Fibroblast of the conjunctiva (primary cell): ENCODE results near the gene SPRY4.
"Not testable (repeated sequence)": the region's sequence is repeated elsewhere in the genome, so short reads cannot be mapped to it uniquely, and the experiment has no call there.

Experiments used
- DNase-seq: peaks from one replicate; pipeline ENCODE4 v3.0.0-alpha.2; 2010; ENCODE audit warnings: low read depth

Gene SPRY4

GRCh38 chr5:142324871-142325724 is at the start of gene SPRY4:
Gene SPRY4 (minus strand): TSS chr5:142325021. CDS start chr5:142315108, 9,913 bp downstream.
- peak; percentile 97 for DNase-seq

DNA sequence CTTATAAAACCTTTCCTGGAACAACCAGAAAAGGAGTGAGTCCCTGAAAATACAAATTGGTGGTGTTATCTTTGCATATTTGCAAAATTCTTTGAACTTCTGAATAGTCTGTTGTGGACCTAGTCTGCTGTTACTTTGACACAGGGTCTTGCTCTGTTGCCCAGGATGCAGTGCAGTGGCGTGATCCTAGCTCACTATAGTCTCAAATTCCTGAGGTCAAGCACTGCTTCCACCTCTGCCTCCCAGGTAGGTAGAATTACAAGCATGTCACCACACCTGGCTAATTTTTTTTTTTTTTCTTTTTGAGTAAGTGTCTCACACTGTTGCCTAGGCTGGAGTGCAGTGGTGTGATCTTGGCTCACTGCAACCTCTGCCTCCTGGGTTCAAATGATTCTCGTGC is 43.7 kb upstream of the SPRY4 start:
- DNase-seq = no peak

- DNase-seq = no peak
Measured at GRCh38 chr5:142366007-142366406, 41.2 kb upstream of the SPRY4 start.

DNA sequence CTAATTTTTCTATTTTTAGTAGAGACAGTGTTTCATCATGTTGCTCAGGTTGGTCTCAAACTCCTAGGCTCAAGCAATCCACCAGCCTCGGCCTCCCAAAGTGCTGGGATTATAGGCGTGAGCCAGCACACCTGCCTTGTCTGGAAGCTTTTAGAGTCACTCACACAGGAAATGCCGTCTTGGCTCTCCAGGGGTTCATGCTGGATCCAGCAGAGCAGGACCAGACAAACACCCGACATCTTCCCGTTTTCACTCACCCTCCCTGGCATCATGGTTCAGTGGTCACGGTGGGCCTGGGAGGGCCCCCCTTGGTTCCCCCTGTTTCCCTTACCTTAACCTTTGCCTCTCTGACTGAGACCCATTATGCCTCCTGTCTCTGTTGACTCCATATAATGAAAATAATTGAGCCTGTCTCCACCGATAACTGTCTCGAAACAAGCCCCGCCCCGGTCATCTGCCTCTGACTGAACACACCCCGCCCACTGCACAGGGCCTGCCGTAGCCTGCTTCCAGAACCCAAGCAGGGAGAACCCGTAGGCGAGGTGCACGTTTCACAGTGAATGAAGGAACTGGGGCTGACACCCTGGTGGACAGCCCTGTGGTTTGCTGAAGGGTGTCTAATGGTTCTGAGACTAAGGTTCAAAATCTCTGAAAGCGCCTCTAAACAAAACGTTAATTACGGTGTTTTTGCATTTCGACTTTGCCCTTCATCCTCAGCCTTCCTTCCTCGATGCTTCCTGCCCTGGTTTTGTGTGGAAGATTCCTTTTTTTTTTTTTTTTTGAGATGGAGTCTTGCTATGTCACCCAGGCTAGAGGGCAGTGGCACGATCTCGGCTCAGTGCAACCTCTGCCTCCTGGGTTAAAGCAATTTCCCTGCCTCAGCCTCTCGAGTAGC is 39.7 kb upstream of the SPRY4 start:
- DNase-seq = no peak

DNA sequence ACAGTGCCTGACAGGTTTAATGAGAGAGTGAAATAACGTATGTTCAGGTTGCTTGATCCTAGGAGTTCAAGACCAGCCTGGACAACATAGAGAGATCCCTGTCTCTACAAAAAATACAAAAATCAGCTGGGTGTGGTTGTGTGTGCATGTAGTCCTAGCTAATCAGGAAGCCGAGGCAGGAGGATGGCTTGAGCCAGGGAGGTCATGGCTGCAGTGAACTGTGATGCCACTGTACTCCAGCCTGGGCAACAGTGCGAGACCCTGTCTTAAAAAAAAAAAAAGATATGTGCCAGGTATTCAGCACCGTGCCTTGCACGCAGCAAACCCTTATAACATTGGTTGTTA is 38.8 kb upstream of the SPRY4 start:
- no peak for DNase-seq

- DNase-seq = not testable (repeated sequence)
Measured at GRCh38 chr5:142362193-142362592, 37.4 kb upstream of the SPRY4 start.

DNA sequence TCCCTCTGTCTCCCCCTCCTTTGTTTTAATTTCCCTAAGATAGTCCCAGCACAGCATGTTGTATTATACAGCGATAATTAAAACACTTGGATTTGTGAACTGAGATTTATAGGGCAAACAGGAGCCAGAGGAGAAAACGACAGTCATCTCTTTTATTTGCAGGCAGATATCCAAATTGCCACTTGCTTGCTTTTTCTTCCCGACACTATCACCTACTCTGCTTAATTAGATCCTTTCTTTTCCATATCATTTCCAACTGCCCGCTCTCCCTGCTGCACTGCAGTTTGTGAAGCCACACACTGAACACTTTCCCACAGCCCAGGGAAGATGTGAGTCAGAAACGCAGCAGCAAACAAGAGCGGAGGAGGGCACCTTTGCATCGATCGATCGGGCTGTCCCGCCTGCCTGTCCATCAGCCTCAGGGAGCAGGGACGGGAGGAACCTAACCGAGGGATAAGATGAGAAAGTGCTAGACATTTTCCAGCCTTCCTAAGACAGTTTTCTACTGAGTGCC is 35.8 kb upstream of the SPRY4 start:
- peak; percentile 27 for DNase-seq

DNA sequence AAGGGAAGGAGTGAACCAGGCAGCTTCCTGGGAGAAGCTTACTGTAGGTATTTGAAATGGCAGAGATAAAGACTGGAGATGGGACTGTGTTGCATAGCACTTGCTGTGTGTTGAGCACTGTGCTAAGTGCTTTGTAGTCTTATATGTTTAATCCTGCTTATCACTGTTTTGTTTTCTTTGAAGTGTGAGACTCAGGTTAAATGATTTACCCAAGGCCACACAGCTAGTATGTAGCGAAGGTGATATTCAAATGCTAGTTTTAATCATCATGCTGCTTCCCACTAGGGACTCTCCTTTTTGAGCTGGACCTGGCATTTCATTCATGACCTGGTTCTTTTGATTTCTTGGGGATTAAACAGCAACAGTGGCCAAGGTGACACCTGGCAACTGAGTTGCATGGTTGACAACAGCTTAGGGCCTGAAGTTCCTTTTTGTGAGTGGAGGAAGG is 35.3 kb upstream of the SPRY4 start:
- DNase-seq = no peak

- no peak for DNase-seq
Measured at GRCh38 chr5:142358648-142359047, 33.8 kb upstream of the SPRY4 start.

- DNase-seq = no peak
Measured at GRCh38 chr5:142358121-142358520, 33.3 kb upstream of the SPRY4 start.

DNA sequence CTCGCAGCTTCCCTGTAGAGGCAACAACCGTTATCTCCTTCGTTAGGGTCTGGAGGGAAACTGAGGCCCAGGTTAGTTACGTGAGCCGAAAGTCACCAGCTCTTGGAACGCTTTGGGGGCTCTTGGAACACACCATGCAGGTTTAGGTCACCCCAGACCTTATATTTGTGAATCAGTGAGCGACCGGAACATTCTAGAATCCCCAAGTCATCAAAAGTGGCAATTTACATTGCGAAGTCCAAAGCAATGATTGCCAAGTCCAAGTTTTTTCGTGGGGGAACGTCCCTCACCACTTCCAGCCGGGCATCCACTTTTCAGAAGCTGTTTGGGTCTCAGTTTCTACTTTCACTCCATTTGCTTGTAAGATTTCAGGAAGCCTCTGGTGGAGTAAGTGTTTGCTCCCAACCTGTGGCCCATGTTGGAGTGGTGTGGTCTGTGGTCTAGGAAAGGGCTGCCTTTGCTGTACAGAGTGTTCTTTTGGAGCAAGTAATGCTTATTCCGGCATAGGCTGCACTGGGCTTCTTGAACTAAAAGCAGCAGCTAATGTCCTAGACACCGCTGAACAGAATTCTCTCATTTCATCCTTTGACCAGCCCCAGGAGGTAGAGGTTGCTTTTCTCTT is 32.8 kb upstream of the SPRY4 start:
- DNase-seq = no peak

DNA sequence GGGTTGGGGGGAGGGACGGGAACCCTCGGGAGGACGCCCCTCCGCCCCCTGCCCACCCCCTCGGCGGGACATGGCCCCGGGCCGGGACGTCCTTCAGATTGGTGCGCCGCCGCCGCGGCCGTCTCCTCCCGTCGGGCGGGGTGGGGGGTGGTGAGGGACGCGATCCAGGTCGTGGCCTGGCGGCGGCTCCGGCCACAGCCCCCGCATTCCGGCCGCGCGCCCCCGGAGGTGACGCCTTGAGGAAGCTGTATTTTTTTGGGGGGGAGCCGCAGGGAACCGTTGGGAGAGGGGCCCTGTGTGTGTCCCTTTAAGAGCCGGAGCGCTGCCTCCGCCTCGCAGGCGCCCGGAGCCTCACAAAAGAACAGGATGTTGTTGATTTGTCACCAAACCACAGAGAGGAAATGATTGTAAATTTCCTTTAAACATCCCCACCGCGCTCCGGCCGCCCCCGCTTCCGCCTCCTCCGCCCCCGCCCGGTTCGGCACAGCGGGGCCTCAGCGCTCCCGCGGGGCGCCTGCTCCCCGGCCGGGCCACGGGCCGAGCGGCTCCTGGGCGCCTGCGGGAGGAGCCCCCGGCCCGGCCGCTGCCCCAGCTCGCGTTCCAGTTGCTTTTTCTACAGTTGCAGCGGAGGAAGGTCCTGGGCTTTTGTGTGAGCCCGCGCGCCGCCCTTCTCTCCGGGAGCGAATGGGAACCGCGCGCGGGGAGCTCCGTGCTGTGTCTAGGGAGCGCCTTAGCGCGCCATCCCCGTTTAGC is 32.1 kb upstream of the SPRY4 start:
- DNase-seq = peak; percentile 85

GRCh38 chr5:142356349-142356715 is 31.5 kb upstream of the SPRY4 start:
- peak; percentile 63 for DNase-seq

GRCh38 chr5:142353071-142353472 is 28.3 kb upstream of the SPRY4 start:
- DNase-seq = no peak

DNA sequence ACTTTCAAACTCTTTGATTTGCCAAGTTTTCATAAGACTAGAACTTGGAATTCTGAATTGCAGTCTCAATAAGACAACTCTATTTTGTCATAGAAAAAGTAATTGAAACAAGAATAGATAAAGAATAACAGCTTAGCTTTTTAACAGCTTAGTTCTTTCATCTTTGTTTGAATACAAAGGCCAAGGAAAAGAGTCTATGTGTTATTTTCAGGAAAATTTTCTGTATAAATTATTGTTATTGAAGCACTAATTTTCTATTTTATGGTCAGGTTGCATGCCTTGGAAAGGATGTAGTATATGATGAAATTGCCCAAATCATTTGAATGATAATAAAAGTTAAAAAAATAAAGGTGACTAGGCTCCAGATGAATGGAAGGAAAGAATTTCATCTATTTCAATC is 25.2 kb upstream of the SPRY4 start:
- DNase-seq = no peak

GRCh38 chr5:142346706-142347105 is 21.9 kb upstream of the SPRY4 start:
- DNase-seq = no peak

GRCh38 chr5:142344915-142345314 is 20.1 kb upstream of the SPRY4 start:
- not testable (repeated sequence) for DNase-seq

- no peak for DNase-seq
Measured at GRCh38 chr5:142343531-142343930, 18.7 kb upstream of the SPRY4 start.

GRCh38 chr5:142342128-142342981 is 17.5 kb upstream of the SPRY4 start:
- no peak for DNase-seq

- no peak for DNase-seq
Measured at GRCh38 chr5:142339781-142340180, 15.0 kb upstream of the SPRY4 start.

DNA sequence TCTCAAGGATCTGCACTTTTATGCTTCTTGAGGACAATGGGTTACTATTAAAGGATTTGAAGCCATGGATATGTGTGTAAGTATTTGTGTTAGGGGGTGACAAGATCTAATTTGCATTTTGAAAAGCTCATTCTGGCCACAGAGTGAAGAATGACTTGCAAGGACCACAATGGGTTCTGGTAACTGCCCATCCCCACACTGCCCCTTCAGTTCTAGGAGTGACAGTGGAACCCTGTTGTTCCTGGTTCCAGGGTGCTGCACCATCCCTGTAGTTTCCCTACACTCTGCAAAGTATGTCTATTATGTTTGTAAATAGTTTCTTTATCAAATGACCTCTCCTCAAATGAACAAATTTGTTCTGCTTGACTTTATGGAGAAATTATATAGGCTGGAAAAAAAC is 9.7 kb upstream of the SPRY4 start:
- no peak for DNase-seq
